ENCODE results near the gene DRC1.

Gene DRC1

DNA sequence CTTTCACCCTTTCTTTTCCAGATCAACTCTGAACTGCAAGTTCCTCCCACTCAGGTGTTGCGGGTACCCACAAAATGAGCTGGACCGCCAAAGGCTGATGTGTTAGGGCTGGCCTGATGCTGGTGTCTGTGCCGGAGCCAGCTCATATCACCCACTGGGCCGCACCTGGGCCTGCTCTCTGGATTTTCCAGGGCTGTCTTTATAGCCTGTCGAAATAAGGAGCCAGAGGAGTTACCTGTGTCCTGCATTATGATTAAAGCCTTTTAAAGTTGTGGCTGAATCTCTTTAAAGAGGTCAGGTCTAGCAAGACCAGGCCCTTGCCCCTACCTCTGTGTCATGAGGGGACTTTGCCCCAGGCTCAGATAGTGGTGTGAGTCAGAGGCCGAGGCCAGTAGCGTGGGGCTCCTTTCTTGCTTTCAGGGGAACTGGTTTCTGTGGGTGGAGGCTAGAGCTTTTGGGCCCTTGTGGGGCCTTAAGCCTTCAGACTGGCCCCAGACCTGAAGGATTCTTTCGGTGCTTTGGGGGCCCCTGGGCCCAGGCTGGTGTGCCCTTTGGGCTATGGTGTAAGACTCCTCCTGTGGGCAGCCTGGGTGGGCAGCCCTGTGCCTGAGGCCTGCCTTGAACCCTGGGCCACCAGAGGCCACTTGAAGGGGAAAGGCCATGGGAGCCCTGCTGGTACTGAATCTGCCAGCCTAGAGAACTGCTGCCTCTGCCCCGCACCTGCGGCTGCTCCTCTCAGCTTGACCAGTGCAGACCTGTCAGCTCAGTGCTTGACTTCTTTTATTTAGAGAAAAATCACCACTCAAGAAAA is 54.9 kb downstream of the DRC1 start:
- H3K9me3 ChIP-seq (ENCODE audit: control insufficient read depth, insufficient read depth, low read depth, low read length) = no peaks in the 10 kb centered on the region
- no peak overlapping the region for H3K4me3 ChIP-seq (ENCODE audit: low read depth, low read length)
- H3K27ac ChIP-seq (ENCODE audit: low read depth, low read length) = no peak overlapping the region
- no peaks in the 10 kb centered on the region for H3K27me3 ChIP-seq (ENCODE audit: control insufficient read depth, insufficient read depth, low read length)
- no peak overlapping the region for H3K9ac ChIP-seq (ENCODE audit: low read length)
- peaks cover 4% of the 10 kb centered on the region; the same call in 1 of the 2 replicates for H3K4me1 ChIP-seq (ENCODE audit: control insufficient read depth, insufficient read depth, low read length)
- no peaks in the 10 kb centered on the region for H3K36me3 ChIP-seq (ENCODE audit: control insufficient read depth, insufficient read depth, low read length)

DNA sequence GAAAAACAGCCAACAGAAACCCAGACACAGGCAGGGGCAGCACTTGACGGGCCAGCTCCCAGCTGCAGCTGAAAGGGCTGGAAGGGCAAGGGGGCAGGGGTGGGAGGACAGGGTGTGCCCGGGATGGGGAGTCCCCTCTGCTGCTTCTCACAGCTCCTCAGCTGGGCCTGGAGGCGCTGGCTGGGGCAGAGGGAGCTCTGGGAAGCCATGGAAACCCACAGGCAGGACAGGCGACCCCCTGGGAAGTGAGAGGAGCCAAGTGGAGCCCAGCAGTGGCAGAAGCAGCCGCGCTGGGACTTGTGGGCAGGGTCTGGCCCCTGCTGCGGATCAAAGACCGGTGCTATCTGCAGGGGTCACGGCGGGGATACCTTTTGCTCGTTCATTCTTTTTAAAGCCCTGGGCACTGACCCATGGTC is 55.5 kb downstream of the DRC1 start:
- no peaks in the 10 kb centered on the region for H3K36me3 ChIP-seq (ENCODE audit: control insufficient read depth, insufficient read depth, low read length)
- H3K4me3 ChIP-seq (ENCODE audit: low read depth, low read length) = no peak overlapping the region
- H3K27me3 ChIP-seq (ENCODE audit: control insufficient read depth, insufficient read depth, low read length) = no peaks in the 10 kb centered on the region
- no peaks in the 10 kb centered on the region for H3K9me3 ChIP-seq (ENCODE audit: control insufficient read depth, insufficient read depth, low read depth, low read length)
- H3K9ac ChIP-seq (ENCODE audit: low read length) = no peak overlapping the region
- H3K4me1 ChIP-seq (ENCODE audit: control insufficient read depth, insufficient read depth, low read length) = peaks cover 4% of the 10 kb centered on the region; the same call in 1 of the 2 replicates
- no peak overlapping the region for H3K27ac ChIP-seq (ENCODE audit: low read depth, low read length)

- Histone ChIP-seq H3K27me3 (ENCODE audit: control insufficient read depth, insufficient read depth, low read length) (no peaks in the 10 kb centered on the region), H3K9me3 (ENCODE audit: control insufficient read depth, insufficient read depth, low read depth, low read length) (no peaks in the 10 kb centered on the region), H3K9ac (ENCODE audit: low read length) (no peak overlapping the region), H3K36me3 (ENCODE audit: control insufficient read depth, insufficient read depth, low read length) (no peaks in the 10 kb centered on the region), H3K27ac (ENCODE audit: low read depth, low read length) (no peak overlapping the region), H3K4me3 (ENCODE audit: low read depth, low read length) (no peak overlapping the region), H3K4me1 (ENCODE audit: control insufficient read depth, insufficient read depth, low read length) (peaks cover 7% of the 10 kb centered on the region; the same call in 1 of the 2 replicates)
Measured at GRCh38 chr2:26457695-26458364, 56.1 kb downstream of the DRC1 start.

- H3K36me3 ChIP-seq (ENCODE audit: control insufficient read depth, insufficient read depth, low read length) = no peaks in the 10 kb centered on the region
- H3K4me1 ChIP-seq (ENCODE audit: control insufficient read depth, insufficient read depth, low read length) = peaks cover 14% of the 10 kb centered on the region; the same call in 1 of the 2 replicates
- H3K4me3 ChIP-seq (ENCODE audit: low read depth, low read length) = no peak overlapping the region
- H3K9me3 ChIP-seq (ENCODE audit: control insufficient read depth, insufficient read depth, low read depth, low read length) = no peaks in the 10 kb centered on the region
- no peak overlapping the region for H3K27ac ChIP-seq (ENCODE audit: low read depth, low read length)
- H3K9ac ChIP-seq (ENCODE audit: low read length) = no peak overlapping the region
- no peaks in the 10 kb centered on the region for H3K27me3 ChIP-seq (ENCODE audit: control insufficient read depth, insufficient read depth, low read length)
Measured at GRCh38 chr2:26458365-26459042, 56.8 kb downstream of the DRC1 start.

DNA sequence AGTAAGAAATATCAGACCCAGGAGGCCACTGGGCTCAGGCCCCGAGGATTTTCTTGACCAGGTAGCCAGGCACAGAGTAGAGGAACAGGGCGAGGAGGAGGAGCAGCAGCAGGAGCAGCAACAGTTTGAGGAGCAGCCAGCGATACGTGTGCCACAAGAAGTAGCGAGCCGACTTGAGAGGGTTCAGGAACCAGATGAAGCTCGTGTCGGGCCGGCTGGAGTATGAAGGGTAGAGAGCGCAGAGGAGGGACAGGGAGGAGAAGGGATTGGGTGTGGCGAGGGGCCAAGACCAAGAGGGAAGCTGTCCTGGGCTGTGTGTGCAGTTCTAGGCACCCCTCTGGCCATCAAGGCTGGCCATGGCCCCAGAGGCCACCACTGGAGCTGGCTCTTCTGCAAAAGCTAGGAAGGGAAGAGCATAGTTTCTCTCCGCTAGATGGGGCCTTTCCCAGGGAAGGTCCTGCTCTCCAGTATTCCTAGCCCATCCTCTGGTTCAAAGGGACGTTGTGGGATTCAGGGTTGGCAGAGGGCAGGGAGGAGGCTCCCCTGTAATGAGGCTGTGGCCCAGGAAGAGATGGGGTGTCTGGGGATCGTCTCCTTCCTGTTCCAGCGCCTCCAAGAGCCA is 58.4 kb downstream of the DRC1 start:
- no peak overlapping the region for H3K4me3 ChIP-seq (ENCODE audit: low read depth, low read length)
- no peaks in the 10 kb centered on the region for H3K27me3 ChIP-seq (ENCODE audit: control insufficient read depth, insufficient read depth, low read length)
- no peak overlapping the region for H3K27ac ChIP-seq (ENCODE audit: low read depth, low read length)
- no peaks in the 10 kb centered on the region for H3K36me3 ChIP-seq (ENCODE audit: control insufficient read depth, insufficient read depth, low read length)
- peaks cover 23% of the 10 kb centered on the region; the same call in 1 of the 2 replicates for H3K4me1 ChIP-seq (ENCODE audit: control insufficient read depth, insufficient read depth, low read length)
- no peak overlapping the region for H3K9ac ChIP-seq (ENCODE audit: low read length)
- H3K9me3 ChIP-seq (ENCODE audit: control insufficient read depth, insufficient read depth, low read depth, low read length) = no peaks in the 10 kb centered on the region

DNA sequence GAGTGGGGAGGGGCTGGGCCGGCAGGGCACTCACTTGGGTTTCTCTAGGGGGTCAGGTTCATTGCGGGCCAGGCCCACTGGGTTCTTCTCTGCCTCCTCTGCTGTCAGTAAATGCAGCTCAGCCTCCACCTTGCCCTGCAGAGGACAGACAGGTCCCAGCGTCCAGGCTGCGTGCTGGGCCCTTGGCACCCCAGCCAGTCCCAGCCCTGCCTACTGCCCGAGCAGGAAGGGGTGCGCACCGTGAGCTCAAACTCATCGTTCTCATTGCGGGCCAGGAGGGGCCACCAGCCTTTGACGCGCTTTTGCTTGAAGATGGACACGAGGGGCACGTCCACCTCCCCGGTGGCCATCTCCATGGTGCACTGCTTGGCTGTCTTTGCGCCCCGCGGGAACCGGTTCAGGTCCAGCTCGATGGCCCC is 58.9 kb downstream of the DRC1 start:
- Histone ChIP-seq H3K27me3 (ENCODE audit: control insufficient read depth, insufficient read depth, low read length) (no peaks in the 10 kb centered on the region), H3K36me3 (ENCODE audit: control insufficient read depth, insufficient read depth, low read length) (no peaks in the 10 kb centered on the region), H3K9ac (ENCODE audit: low read length) (no peak overlapping the region), H3K4me1 (ENCODE audit: control insufficient read depth, insufficient read depth, low read length) (peaks cover 23% of the 10 kb centered on the region; the same call in 1 of the 2 replicates), H3K9me3 (ENCODE audit: control insufficient read depth, insufficient read depth, low read depth, low read length) (no peaks in the 10 kb centered on the region), H3K27ac (ENCODE audit: low read depth, low read length) (no peak overlapping the region), H3K4me3 (ENCODE audit: low read depth, low read length) (no peak overlapping the region)

GRCh38 chr2:26461601-26462023 is 59.9 kb downstream of the DRC1 start:
- no peak overlapping the region for H3K4me3 ChIP-seq (ENCODE audit: low read depth, low read length)
- no peaks in the 10 kb centered on the region for H3K36me3 ChIP-seq (ENCODE audit: control insufficient read depth, insufficient read depth, low read length)
- H3K9me3 ChIP-seq (ENCODE audit: control insufficient read depth, insufficient read depth, low read depth, low read length) = no peaks in the 10 kb centered on the region
- no peaks in the 10 kb centered on the region for H3K27me3 ChIP-seq (ENCODE audit: control insufficient read depth, insufficient read depth, low read length)
- peaks cover 23% of the 10 kb centered on the region; the same call in 1 of the 2 replicates for H3K4me1 ChIP-seq (ENCODE audit: control insufficient read depth, insufficient read depth, low read length)
- no peak overlapping the region for H3K9ac ChIP-seq (ENCODE audit: low read length)
- H3K27ac ChIP-seq (ENCODE audit: low read depth, low read length) = no peak overlapping the region

- Histone ChIP-seq H3K9ac (ENCODE audit: low read length) (no peak overlapping the region), H3K9me3 (ENCODE audit: control insufficient read depth, insufficient read depth, low read depth, low read length) (no peaks in the 10 kb centered on the region), H3K4me3 (ENCODE audit: low read depth, low read length) (no peak overlapping the region), H3K36me3 (ENCODE audit: control insufficient read depth, insufficient read depth, low read length) (no peaks in the 10 kb centered on the region), H3K4me1 (ENCODE audit: control insufficient read depth, insufficient read depth, low read length) (peaks cover 21% of the 10 kb centered on the region; the same call in 1 of the 2 replicates), H3K27ac (ENCODE audit: low read depth, low read length) (no peak overlapping the region), H3K27me3 (ENCODE audit: control insufficient read depth, insufficient read depth, low read length) (no peaks in the 10 kb centered on the region)
Measured at GRCh38 chr2:26462100-26462499, 60.4 kb downstream of the DRC1 start.

GRCh38 chr2:26462511-26463243 is 61.0 kb downstream of the DRC1 start:
- Histone ChIP-seq H3K36me3 (ENCODE audit: control insufficient read depth, insufficient read depth, low read length) (no peaks in the 10 kb centered on the region), H3K27ac (ENCODE audit: low read depth, low read length) (no peak overlapping the region), H3K9me3 (ENCODE audit: control insufficient read depth, insufficient read depth, low read depth, low read length) (no peaks in the 10 kb centered on the region), H3K27me3 (ENCODE audit: control insufficient read depth, insufficient read depth, low read length) (no peaks in the 10 kb centered on the region), H3K4me1 (ENCODE audit: control insufficient read depth, insufficient read depth, low read length) (peaks cover 19% of the 10 kb centered on the region; the same call in 1 of the 2 replicates), H3K4me3 (ENCODE audit: low read depth, low read length) (no peak overlapping the region), H3K9ac (ENCODE audit: low read length) (peak overlapping the region; percentile 30)
